Right lobe of liver (tissue), 6 donors: ENCODE data around the gene ATP6V1F. TPM values are rescaled to one million over a fixed set of nuclear protein-coding genes. Genes with fewer than 3 reads are reported as not detected.
A peak's percentile ranks its signal among the peaks of the same experiment; 100 is the strongest.

Experiments used
- ATAC-seq, 4 donors: fragments of 200-7000 bp; cut with Tn5 transposase; one replicate each; pipeline ENCODE4 v1.9.1; 2020; ENCODE audit warnings: mild to moderate bottlenecking in 4 of 4, moderate library complexity in 4 of 4
- DNase-seq, 3 donors: peaks; one replicate each; pipeline ENCODE4 v3.0.0-alpha.2; 2020
- H3K27ac ChIP-seq, 3 donors: fragments of 200-600 bp; one replicate each; pipeline ENCODE4 v1.8.0; 2022
- H3K27me3 ChIP-seq, 2 donors: fragments of 200-600 bp; one replicate each; pipeline ENCODE4 v1.8.0; 2022
- H3K36me3 ChIP-seq, 4 donors: fragments of 200-600 bp; sonication (generic) in 1 of 4; one replicate each; pipeline versions ENCODE4 v1.5.1 to v1.8.0; 2017 to 2022; ENCODE audit warnings: control low read depth in 1 of 4
- H3K4me1 ChIP-seq, 4 donors: fragments of 200-600 bp; sonication (generic) in 1 of 4; one replicate each; pipeline versions ENCODE4 v1.5.1 to v1.8.0; 2017 to 2022; ENCODE audit warnings: control low read depth in 1 of 4
- H3K4me3 ChIP-seq, 3 donors: fragments of 200-600 bp; one replicate each; pipeline ENCODE4 v1.8.0; 2022
- H3K9me3 ChIP-seq, 4 donors: fragments of 200-600 bp; sonication (generic) in 1 of 4; one replicate each; pipeline versions ENCODE4 v1.5.1 to v1.8.0; 2017 to 2022; ENCODE audit warnings: control low read depth in 1 of 4
- POLR2A ChIP-seq: fragments of 450-650 bp; IDR thresholded peaks from one replicate; pipeline ENCODE4 v1.6.1; 2017; ENCODE audit warnings: antibody characterized with exemption, mild to moderate bottlenecking
- WGBS: methylation state at CpG from one replicate; pipeline ENCODE4 v1.1.6; 2018; ENCODE audit warnings: low coverage, low lambda C conversion rate; ENCODE audit not compliant: insufficient coverage; ENCODE audit errors: missing lambda C conversion rate; 5-methylcytosine and 5-hydroxymethylcytosine counted together
- intact Hi-C, 2 donors: fragments of 100-400 bp; cut with DNase I; formaldehyde crosslinking; loops; one replicate each; pipeline versions ENCODE4 v1.11.2 to v1.14.1; 2022
- total RNA-seq, 6 experiments: library from RNA; depleted of rRNA in 2 of 6; stranded (reverse); fragments of >200 nt in 2 of 6; fragmentation: NEBNext Ultra II Directional in 3 of 6; extraction: Animal tissue kit (Norgen Biotek cat#: 25700) in 3 of 6; gene quantifications; one replicate each; pipeline versions ENCODE4 v1.1.0 to v1.2.4, GENCODE V29; 2016 to 2023
- TF ChIP-seq, protein P1 (sequence below), 4 donors: fragments of 200-600 bp in 3 of 4; fragments of 450-650 bp in 1 of 4; IDR thresholded peaks; one replicate each; pipeline versions ENCODE4 v1.5.1 to v1.8.0; 2016 to 2022; ENCODE audit warnings: antibody characterized with exemption in 4 of 4, mild to moderate bottlenecking in 2 of 4
- donor health status: DM: no; HTN: yes; CAD: no.
- donor health status: DM: no; HTN: no; CAD: no.
- donor health status: DM: no; HTN: no; CAD: no.
- donor health status: DM: no; HTN: yes; CAD: no.
- donor health status: DM: no; HTN: yes; CAD: no.

ATP6V1F gene
- total RNA-seq, 6 experiments from 2014 or later, result 26.9 to 72.0 (median 38.9) TPM

DNA sequence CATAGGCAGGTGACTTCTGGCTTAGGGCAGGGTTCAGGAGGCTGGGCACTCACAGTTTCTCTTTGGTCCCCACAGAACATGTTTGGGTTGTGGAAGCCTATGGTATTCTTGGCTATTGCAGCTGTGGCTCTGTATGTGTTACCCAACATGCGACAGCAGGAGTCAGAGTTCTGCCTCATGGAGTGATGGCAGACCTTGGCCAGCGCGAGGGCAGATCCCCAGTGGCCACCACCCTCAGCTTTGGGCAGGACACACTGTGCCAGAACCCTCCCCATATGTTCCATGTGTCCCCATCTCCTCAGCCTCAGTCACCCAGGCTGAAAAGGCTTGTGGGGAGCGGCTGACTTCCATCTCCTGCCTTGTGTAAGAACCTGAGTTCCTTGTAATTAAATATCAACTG, 40.9 kb upstream of the ATP6V1F start:
- ATAC-seq (no peak), DNase-seq (no peak)
- no peak overlapping the region for H3K27ac ChIP-seq
- intact Hi-C loops, result no loop called here
- H3K9me3 ChIP-seq, result no peaks in the 10 kb centered on the region
- 83% methylated on average over 1 of the region's 4 CpGs for WGBS
- no peaks in the 10 kb centered on the region for H3K4me1 ChIP-seq
- no peaks in the 10 kb centered on the region for H3K27me3 ChIP-seq
- no peaks in the 10 kb centered on the region for H3K36me3 ChIP-seq
- H3K4me3 ChIP-seq, result no peak overlapping the region
- TF ChIP-seq POLR2A, result no peak
- TF ChIP-seq, protein P1, sequence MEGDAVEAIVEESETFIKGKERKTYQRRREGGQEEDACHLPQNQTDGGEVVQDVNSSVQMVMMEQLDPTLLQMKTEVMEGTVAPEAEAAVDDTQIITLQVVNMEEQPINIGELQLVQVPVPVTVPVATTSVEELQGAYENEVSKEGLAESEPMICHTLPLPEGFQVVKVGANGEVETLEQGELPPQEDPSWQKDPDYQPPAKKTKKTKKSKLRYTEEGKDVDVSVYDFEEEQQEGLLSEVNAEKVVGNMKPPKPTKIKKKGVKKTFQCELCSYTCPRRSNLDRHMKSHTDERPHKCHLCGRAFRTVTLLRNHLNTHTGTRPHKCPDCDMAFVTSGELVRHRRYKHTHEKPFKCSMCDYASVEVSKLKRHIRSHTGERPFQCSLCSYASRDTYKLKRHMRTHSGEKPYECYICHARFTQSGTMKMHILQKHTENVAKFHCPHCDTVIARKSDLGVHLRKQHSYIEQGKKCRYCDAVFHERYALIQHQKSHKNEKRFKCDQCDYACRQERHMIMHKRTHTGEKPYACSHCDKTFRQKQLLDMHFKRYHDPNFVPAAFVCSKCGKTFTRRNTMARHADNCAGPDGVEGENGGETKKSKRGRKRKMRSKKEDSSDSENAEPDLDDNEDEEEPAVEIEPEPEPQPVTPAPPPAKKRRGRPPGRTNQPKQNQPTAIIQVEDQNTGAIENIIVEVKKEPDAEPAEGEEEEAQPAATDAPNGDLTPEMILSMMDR (IDR thresholded peaks at IDR 0.05), result no peak

DNA sequence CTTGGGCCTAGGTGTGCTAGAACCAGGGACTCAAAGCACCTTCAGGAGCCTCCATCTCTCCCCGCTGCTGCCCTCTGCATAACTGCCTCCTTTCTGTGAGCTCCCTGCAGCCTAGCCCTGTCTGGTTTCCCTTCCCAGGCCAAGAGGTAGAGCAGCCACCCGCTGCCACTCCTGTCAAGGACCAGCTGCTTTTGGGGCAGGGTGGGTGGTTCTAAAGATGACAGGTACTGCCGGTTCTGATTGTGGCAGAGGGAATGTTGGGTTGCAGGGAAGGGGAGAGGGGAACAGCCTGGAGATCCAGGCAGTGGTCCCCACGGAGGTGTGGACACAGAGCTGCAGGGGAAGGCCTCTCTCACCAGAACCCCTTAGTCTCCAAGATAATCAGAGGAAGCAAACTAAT, 36.1 kb upstream of the ATP6V1F start:
- Histone ChIP-seq H3K36me3 (no peaks in the 10 kb centered on the region), H3K4me1 (peaks cover 0 to 7% (median 0%) of the 10 kb centered on the region in 4 donors), H3K9me3 (no peaks in the 10 kb centered on the region), H3K4me3 (no peak overlapping the region), H3K27ac (no peak overlapping the region), H3K27me3 (peaks cover 0 to 11% of the 10 kb centered on the region in 2 donors)
- 79% methylated on average over 3 of the region's 4 CpGs for WGBS
- TF ChIP-seq, protein P1 (IDR thresholded peaks at IDR 0.05), result no peak
- TF ChIP-seq POLR2A, result no peak
- intact Hi-C loops, result no loop called here
- ATAC-seq (no peak), DNase-seq (no peak)

DNA sequence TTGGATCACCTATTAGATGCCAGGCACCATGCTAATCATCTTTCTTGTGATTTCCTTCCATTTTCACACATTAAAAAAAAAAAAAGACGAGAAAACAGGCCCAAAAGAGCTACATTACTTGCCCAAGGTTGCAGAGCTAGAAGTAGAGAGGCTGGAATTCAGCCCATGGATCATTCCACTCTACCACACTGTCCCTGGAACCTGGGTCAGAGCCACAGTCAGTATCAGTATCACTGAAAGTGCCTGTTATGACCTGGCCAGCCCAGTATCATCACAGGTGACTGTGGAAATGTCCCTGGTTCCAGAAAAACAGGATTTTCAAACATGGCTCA, 35.8 kb upstream of the ATP6V1F start:
- Histone ChIP-seq H3K9me3 (no peaks in the 10 kb centered on the region), H3K27ac (no peak overlapping the region), H3K4me3 (no peak overlapping the region), H3K36me3 (no peaks in the 10 kb centered on the region), H3K4me1 (peaks cover 0 to 7% (median 0%) of the 10 kb centered on the region in 4 donors), H3K27me3 (peaks cover 0 to 11% of the 10 kb centered on the region in 2 donors)
- ATAC-seq, result no peak
- 46% methylated on average over 1 of the region's 1 CpG for WGBS
- no peak for DNase-seq
- no peak for TF ChIP-seq POLR2A
- TF ChIP-seq, protein P1 (IDR thresholded peaks at IDR 0.05), result no peak
- intact Hi-C loops, result no loop called here

DNA sequence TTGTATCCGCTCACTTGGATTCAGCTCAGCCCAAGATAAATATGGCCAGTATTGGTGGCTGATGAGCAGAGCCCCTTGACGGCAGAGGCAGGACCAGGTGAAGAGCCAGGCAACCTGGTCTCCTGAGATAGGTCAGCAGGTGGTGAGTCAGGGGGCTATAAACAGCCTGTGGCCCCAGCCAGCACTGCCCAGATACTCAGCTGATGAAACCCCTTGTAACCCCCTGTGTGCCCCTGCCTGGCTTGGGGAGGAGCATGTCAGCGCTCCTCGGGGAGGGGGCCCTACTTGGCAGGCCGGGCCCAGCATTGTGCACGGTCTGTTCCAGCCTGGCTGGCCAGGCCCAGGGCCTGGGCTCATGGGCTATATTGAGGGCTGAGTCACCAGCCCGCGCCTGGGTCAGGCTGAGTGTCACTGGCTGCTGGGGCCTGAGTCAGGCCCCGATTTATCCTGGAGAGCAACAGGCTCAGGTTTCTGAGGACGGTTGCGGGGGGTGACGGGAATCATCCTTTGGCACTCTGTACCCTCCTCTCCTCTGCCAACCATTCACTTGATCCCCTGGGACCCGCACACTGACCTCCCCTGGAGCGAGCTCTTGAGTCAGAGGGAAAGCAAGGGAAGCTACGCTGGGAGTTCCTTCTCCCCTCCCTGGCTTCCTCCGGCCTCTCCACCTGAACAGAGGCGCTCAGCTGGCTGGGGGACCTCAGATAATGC, 35.3 kb upstream of the ATP6V1F start:
- H3K27ac ChIP-seq, result no peak overlapping the region
- peak in 1 of 3 donors; percentile 39 for DNase-seq

More for the DNA sequence above, 35.3 kb upstream of the ATP6V1F start:
- Histone ChIP-seq H3K4me3 (no peak overlapping the region), H3K4me1 (peaks cover 0 to 7% (median 0%) of the 10 kb centered on the region in 4 donors), H3K36me3 (no peaks in the 10 kb centered on the region), H3K9me3 (no peaks in the 10 kb centered on the region), H3K27me3 (peaks cover 0 to 11% of the 10 kb centered on the region in 2 donors)
- no peak for ATAC-seq
- no CpG with 5 or more reads among the region's 17 CpGs for WGBS
- no peak for TF ChIP-seq POLR2A
- TF ChIP-seq, protein P1 (IDR thresholded peaks at IDR 0.05), result no peak
- intact Hi-C loops, result no loop called here
